ENCODE measurements around the gene LRP1.
A peak's percentile ranks its signal among the peaks of the same experiment; 100 is the strongest.

The LRP1 gene

DNA sequence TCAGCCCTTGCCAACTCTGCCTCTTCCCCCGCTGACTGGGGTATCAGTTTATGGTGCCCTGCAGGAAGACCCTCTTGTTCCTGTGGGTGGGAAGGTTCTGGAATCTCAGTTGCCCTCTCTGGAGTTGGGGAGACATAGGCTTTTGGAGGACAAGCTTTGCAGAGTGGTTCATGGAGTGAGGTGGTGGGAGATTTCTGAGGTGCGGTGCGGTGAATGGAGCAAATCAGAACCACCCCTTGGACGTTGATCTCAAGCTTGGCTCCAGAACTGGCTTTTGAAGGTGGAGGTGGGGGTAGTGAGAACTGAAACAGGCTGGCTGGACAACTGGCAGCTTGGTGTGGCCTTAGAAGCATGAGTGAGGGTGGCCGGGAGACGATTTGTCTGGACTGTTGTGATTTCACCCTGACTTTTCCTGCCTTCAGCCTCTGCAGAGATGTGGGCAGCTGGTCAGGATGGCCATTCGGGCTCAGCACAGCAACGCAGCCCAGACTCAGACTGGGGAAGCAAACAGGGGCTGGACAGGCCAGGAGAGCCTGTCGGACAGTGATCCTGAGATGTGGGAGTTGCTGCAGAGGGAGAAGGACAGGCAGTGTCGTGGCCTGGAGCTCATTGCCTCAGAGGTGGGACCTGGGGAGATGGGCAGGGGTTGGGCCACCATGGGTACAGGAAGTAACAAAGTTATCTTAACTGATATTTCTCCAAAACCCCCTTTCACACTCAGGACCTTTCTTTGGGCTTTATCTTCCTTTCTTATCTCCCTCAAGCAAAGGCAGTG lies 102.3 kb downstream of the LRP1 start:
- H3K27ac ChIP-seq: peak overlapping the region; percentile 89

DNA sequence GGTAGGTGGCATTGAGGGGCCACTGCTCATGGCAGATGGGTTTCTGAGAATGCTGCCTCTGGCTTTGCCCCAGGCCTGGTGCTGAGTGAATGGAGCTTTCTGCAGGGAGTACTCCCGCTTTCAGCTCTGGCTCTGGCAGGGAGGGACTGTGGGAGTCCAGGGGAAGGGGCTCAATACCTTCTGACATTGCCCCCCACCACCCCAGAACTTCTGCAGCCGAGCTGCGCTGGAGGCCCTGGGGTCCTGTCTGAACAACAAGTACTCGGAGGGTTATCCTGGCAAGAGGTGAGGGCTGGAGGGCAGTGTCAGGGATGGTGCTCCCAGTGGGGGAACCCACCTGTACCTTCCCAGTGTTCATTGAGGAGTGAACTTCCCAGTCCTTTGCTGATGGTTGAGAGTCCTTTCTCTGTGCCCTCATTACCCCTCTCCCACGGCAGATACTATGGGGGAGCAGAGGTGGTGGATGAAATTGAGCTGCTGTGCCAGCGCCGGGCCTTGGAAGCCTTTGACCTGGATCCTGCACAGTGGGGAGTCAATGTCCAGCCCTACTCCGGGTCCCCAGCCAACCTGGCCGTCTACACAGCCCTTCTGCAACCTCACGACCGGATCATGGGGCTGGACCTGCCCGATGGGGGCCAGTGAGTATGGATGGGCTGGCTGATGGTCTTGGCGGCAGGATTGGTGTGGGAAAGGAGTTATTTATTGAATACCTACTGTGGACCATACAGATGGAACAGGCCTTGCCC lies 103.2 kb downstream of the LRP1 start:
- TF ChIP-seq, protein P1, sequence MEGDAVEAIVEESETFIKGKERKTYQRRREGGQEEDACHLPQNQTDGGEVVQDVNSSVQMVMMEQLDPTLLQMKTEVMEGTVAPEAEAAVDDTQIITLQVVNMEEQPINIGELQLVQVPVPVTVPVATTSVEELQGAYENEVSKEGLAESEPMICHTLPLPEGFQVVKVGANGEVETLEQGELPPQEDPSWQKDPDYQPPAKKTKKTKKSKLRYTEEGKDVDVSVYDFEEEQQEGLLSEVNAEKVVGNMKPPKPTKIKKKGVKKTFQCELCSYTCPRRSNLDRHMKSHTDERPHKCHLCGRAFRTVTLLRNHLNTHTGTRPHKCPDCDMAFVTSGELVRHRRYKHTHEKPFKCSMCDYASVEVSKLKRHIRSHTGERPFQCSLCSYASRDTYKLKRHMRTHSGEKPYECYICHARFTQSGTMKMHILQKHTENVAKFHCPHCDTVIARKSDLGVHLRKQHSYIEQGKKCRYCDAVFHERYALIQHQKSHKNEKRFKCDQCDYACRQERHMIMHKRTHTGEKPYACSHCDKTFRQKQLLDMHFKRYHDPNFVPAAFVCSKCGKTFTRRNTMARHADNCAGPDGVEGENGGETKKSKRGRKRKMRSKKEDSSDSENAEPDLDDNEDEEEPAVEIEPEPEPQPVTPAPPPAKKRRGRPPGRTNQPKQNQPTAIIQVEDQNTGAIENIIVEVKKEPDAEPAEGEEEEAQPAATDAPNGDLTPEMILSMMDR (conservative IDR thresholded peaks at IDR 0.05): no peak
- no peak for TF ChIP-seq ZFX (IDR thresholded peaks at IDR 0.05)
- peak overlapping the region; percentile 89 for H3K27ac ChIP-seq

More for the DNA sequence above, 102.3 kb downstream of the LRP1 start:
- TF ChIP-seq, protein P1 (conservative IDR thresholded peaks at IDR 0.05): no peak
- no peak for TF ChIP-seq ZFX (IDR thresholded peaks at IDR 0.05)

DNA sequence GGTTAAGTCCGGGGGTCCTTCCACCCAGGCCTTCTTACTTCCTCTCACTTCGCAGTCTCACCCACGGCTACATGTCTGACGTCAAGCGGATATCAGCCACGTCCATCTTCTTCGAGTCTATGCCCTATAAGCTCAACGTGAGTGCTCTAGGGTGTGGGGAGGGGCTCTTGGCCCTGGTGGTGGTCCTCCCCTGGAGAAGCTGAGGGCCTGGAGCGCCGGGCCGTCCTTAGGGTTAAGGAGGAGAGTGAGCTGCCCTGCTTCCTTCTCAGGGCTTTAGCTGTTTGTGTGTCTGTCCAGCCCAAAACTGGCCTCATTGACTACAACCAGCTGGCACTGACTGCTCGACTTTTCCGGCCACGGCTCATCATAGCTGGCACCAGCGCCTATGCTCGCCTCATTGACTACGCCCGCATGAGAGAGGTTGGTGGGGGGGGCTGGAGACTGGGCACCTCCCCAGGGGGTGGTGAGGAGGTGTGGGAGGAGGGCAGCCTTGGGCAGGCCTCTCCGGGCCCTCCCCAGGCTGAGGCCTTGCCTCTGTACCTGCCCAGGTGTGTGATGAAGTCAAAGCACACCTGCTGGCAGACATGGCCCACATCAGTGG lies 104.0 kb downstream of the LRP1 start:
- TF ChIP-seq, protein P1 (conservative IDR thresholded peaks at IDR 0.05): no peak
- no peak for TF ChIP-seq ZFX (IDR thresholded peaks at IDR 0.05)
- no peak overlapping the region for H3K27ac ChIP-seq

DNA sequence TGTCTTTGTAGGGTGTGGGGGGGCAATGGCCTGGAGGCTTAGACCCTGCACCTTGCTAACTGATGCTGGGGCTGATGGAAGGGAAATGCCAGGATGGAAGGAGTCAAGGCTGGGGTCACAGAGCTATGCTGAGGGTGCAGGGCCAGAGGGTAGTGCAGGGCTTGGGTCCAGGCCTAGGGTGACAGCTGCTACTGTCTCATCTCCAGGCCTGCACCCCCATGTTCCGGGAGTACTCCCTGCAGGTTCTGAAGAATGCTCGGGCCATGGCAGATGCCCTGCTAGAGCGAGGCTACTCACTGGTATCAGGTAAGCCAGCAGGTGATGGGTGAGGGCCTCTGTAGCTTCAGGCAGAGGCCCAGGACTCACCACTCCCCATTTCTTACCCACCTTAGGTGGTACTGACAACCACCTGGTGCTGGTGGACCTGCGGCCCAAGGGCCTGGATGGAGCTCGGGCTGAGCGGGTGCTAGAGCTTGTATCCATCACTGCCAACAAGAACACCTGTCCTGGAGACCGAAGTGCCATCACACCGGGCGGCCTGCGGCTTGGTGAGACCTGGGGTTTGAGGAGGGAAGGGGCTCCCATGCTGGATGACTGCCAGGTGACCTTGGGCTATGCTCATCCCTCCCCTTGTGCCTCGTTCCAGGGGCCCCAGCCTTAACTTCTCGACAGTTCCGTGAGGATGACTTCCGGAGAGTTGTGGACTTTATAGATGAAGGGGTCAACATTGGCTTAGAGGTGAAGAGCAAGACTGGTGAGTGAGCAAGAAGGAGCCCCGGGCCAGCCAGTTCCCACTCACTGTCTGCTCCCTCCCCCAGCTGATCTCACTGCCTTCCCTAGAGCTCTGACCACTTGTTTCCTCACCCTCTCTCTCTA lies 105.3 kb downstream of the LRP1 start:
- no peak overlapping the region for H3K27ac ChIP-seq
- TF ChIP-seq, protein P1 (conservative IDR thresholded peaks at IDR 0.05): no peak
- TF ChIP-seq ZFX (IDR thresholded peaks at IDR 0.05): no peak

DNA sequence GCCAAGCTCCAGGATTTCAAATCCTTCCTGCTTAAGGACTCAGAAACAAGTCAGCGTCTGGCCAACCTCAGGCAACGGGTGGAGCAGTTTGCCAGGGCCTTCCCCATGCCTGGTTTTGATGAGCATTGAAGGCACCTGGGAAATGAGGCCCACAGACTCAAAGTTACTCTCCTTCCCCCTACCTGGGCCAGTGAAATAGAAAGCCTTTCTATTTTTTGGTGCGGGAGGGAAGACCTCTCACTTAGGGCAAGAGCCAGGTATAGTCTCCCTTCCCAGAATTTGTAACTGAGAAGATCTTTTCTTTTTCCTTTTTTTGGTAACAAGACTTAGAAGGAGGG lies 105.9 kb downstream of the LRP1 start:
- TF ChIP-seq ZFX (IDR thresholded peaks at IDR 0.05): no peak
- TF ChIP-seq, protein P1 (conservative IDR thresholded peaks at IDR 0.05): no peak
- H3K27ac ChIP-seq: peak overlapping the region; percentile 6; the same call in 1 of the 2 replicates

DNA sequence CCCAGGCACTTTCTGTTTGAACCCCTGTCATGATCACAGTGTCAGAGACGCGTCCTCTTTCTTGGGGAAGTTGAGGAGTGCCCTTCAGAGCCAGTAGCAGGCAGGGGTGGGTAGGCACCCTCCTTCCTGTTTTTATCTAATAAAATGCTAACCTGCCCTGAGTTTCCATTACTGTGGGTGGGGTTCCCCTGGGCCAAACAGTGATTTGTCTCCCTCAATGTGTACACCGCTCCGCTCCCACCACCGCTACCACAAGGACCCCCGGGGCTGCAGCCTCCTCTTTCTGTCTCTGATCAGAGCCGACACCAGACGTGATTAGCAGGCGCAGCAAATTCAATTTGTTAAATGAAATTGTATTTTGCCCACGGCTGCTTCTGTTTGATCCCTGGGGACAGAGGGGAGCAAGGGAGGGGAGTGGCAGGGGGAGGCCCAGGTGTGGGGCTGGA lies 106.3 kb downstream of the LRP1 start:
- H3K27ac ChIP-seq: peak overlapping the region; percentile 6; the same call in 1 of the 2 replicates
- TF ChIP-seq, protein P1 (conservative IDR thresholded peaks at IDR 0.05): no peak
- no peak for TF ChIP-seq ZFX (IDR thresholded peaks at IDR 0.05)
